HG03196 (cell line): ENCODE data around the gene PNMA1.

Source experiments
- ATAC-seq: cut with Tn5 transposase; IDR thresholded peaks from one replicate; pipeline ENCODE4 v1.9.1; 2021; ENCODE audit not compliant: unreplicated experiment

The PNMA1 gene, protein sequence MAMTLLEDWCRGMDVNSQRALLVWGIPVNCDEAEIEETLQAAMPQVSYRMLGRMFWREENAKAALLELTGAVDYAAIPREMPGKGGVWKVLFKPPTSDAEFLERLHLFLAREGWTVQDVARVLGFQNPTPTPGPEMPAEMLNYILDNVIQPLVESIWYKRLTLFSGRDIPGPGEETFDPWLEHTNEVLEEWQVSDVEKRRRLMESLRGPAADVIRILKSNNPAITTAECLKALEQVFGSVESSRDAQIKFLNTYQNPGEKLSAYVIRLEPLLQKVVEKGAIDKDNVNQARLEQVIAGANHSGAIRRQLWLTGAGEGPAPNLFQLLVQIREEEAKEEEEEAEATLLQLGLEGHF

DNA sequence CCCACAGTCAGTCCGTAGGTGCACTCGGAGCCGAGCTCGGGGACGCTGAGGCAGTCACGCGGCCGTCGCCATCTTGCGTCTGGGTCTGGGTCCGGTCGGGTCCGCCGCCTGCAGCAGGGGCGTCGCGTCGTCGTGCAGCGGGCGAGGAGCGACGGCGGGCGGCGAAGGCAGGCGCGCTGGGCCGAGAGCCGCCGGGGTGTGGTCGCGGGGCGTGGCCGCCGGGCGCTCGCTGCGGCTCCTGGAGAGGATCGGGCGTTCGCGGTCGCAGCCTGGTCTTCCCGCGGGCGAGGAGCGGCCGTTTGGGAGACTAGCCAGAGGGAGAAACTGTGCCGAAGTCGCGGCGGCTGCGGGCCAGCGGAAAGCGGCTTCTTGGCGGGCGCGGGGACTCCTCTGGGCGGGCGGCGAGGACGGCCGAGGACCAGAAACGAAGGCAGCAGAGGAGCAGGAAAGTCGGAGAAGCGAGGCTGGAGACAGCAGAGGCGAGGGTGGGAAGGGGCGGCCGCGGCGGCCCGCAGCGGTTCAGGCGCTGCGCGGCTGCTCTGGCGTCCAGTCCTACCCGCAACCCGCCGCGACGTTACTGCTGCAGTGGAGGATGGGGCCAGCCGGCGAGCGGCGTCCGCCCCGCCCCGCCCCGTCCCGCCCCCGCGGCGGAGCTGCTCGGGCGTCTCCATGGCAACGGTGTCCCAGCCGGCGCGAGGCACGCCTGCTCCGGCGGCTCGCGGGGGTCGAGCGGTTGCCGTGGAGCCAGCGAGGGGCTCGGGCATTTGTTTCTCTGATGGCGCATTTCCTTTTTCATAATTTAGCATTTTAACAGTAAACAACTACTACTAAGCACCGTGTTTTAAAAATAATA is at the start of gene PNMA1:
PNMA1 (minus strand) TSS at position 582 of the 853 bp plus-strand sequence. CDS start 745 bp downstream, outside the sequence.
- peak; percentile 62 for ATAC-seq

GRCh38 chr14:73763396-73763795 is 49.2 kb upstream of the PNMA1 start:
- no peak for ATAC-seq

DNA sequence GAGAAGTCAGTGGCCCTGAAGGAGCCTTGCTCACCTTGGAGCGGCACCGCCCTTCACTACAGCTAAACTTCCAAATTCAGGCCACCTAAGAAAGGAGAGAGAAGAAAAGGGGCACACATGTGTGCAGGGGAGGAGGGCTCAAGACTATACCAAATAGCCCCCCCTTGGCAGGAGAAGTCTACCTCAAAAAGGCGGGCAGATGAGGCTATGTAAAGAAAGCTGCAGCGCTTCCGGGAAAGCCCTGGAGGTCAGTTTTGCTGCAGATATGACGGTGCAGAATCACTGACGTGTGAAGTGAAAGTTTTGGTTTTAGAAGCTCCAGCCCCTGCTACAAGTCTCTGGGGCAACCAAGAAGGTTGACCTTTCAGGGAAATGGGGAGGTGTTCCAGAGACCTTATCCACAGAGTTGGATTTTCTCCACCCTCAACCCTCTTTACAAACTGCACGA is 48.2 kb upstream of the PNMA1 start:
- no peak for ATAC-seq

DNA sequence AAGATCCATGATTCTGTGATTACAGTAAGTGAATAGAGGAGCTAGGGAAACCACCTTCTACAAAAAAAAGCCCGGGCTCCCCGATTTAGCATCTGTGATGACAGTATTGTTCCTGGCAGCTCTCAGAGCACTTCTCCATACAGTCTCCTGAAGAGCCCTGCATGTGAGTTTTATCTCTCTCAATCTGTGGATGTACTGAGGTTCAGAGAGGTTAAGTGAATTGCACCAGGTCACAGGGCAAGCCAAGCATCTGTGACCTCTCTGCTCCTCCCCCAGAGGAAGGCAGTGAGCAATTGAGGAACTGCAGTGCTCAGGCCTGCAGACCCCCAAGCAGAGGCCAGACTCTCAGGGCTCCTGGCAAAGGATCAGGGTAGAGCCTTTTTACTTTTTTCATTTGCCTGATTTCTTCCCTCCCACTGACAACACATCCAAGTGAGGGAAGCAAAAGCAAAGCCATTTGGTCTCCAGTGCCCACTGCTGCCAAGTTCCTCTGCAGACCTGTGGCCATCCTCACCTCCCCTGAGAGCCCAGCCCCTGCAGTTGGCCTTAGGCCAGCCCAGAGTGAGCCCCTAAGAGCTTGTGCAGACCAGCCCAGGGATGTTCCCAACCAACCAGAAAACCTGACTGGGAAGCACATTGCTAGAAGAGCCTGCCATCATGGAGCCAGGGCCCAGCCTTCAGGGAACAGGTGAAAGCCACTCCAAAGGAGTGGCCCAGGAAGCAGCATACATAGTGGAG is 47.6 kb upstream of the PNMA1 start:
- ATAC-seq = no peak

GRCh38 chr14:73760598-73761586 is 46.7 kb upstream of the PNMA1 start:
- no peak for ATAC-seq

- ATAC-seq = peak; percentile 48
Observed at GRCh38 chr14:73759714-73760597, 45.8 kb upstream of the PNMA1 start.

- ATAC-seq = no peak
Observed at GRCh38 chr14:73759183-73759713, 45.1 kb upstream of the PNMA1 start.

DNA sequence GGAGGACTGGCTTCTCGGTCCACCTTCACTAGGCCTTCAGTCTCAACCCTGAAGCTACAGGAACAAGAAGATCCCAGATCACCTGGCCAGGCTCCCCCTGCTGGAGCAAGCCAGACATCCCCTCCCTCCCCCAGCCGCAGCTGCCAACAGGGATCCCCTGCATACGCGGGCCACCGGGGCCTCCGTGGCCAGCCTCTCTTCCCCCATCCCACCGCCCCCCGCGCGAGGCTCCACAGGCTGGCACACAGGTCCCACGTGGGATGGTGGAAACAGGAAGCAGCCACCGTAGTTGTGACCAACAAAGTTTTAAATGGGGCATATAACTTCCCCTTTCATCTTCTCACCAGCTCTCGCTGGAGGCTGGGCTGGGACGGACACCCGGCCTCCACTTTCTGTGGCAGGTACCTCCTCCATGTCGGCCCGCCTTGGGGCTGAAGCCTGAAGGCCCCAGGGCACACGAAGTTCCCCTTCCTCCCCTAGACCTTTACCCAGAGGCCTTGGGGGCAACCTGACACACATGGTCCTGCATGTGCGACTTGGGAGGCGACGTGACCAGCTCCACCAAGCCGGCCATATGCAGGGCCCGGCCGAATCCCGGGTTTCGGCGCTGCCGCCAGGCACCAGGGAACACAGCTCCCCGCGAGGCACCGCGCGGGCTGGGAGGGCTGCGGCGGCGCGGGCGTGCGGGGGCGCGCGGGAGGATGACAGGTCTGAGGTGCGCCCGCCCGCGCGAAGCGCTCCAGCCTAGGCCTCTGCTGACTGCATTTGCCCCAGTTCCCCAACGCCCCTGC is 44.4 kb upstream of the PNMA1 start:
- ATAC-seq = no peak

GRCh38 chr14:73757876-73758391 is 43.8 kb upstream of the PNMA1 start:
- ATAC-seq = no peak

DNA sequence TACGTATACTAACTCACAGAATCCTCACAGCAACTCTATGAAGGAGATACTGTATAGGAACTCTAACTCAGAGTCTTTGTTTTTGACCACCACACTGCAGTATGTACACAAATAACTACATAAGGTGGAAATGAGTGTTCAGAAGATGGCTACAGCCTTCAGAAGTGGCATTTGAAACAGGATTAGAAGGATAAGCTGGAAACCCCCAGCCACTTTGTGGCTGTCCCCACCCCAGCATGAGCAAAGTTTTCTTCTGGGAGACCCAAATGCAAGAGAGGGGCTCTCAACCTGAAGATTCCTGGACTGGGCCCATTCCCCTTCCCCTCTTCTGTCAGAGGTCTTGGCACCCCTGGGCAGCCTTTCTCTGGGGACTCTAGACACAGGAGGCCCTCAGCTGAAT is 43.2 kb upstream of the PNMA1 start:
- ATAC-seq = no peak

- ATAC-seq = no peak
Observed at GRCh38 chr14:73755434-73756014, 41.3 kb upstream of the PNMA1 start.

DNA sequence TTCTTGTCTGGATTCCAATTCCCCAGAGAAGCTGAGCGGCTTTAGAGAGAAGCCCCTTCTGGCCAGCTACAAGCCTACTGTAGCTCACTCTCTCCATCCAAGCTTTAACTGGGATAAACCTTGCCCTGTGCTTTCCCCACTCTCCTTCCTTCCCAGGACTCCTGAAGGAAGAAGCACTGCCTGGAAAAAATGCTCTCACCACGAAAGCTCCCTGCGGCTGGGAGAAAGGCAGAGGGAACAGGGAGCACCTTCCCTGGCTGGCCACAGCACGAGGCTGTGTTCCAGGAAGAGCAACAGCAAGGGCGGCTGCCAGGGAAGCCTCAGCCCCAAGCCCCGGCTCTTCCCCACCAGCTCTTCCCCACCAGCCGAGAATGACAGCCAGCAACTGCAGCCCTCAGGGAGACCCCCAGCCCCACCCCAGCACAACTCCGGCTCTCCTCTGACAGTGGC is 40.8 kb upstream of the PNMA1 start:
- no peak for ATAC-seq

DNA sequence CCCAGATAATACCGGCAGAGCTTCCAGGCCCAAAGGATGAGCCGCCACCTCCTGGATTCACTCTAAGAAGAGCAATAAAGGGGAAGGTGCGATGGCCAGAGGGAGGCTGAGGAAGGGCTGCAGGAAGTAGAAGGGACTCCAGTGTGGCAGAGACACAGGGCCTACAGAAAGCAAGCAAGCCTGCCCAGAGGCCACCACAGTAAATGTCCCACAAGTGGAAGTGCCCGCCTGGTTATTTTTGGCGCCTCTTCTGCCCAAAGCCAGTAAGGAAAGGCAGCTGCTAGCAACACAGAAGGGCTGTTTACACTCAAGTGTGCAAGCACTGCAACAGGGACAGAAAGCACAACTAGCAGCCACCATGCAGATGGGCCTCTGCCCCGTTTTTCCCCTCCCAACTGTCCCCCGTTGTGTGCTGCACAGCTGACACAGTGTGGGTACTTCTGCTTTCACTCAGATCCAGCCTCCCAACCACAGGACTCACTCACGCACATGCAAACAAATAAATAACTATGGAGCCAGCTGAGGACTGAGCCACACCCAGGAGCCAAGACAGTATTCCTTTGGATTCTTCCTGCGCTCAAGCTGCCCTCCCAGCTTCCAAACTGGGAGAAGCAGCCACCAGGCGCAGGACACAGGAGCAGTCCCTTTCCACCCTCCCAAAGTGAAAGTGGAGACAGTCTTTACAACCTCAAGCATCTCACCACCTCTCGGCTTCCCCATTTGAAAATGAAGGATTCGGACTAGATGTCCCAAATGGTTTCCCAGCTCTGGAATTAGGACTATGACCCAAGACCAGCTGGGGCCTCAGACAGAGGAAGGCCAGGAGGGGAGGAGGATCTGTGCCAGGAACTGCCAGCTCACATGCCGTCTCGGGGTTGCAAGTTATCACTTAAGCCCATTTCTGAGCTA is 40.0 kb upstream of the PNMA1 start:
- peak; percentile 30 for ATAC-seq

DNA sequence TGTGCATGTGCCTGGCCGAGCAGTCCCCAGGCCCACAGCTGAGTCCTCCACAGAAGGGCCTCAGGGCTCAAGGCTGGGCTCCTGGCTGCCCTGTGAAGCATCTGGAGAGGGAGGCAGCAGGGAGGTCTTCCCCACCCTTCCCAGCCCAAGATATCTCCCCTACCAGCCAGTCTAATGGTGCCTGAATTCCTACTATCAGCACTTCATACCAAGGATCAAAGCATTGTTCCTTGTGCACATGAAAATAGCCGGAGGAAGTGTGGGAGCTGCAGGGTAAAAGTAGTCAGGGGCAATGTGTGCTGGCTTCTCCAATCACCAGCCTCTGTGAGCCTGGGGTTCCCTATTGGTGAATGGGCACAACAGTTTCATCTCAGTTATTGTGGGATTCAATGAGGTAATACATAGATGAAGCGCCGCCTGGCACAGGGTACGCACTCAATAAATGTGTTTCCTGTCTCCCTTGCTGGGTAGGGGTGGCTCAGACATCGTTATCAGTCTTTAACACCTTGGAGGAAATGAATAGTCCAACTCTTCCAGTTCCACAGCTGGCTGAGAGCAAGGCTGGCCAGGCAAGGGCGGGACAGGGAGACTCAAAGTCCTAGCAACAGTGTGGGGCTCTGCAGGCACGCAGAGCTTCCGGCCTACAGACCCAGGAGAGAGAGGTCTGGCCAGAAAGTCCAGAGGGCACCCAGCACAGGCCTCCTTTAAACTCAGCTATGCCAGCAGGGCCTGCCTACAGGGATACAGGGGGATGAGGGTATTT is 39.1 kb upstream of the PNMA1 start:
- ATAC-seq = no peak

GRCh38 chr14:73752297-73752992 is 38.3 kb upstream of the PNMA1 start:
- ATAC-seq = no peak
